Measurements from ENCODE around the gene TBXAS1.

Gene TBXAS1

DNA sequence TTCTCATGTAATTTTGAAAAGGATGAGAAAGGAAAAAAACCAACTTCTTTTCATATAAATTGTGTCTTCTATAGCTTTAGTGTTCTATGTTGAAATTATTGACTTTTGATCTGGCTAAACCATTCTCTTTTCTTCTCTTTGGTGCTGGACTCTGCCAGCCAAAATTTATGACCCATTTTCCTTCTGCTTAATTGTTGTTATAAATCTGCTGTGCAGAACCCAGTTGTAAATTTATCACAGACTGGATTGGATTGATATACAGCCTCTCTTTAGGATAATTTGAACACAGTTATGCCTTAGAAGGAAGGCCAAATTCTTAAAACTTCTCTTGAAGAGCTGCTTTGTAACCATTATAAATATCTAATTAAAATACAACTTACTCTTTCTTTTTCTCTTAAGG, 139.9 kb downstream of the TBXAS1 start:
- TF ChIP-seq, protein P1, sequence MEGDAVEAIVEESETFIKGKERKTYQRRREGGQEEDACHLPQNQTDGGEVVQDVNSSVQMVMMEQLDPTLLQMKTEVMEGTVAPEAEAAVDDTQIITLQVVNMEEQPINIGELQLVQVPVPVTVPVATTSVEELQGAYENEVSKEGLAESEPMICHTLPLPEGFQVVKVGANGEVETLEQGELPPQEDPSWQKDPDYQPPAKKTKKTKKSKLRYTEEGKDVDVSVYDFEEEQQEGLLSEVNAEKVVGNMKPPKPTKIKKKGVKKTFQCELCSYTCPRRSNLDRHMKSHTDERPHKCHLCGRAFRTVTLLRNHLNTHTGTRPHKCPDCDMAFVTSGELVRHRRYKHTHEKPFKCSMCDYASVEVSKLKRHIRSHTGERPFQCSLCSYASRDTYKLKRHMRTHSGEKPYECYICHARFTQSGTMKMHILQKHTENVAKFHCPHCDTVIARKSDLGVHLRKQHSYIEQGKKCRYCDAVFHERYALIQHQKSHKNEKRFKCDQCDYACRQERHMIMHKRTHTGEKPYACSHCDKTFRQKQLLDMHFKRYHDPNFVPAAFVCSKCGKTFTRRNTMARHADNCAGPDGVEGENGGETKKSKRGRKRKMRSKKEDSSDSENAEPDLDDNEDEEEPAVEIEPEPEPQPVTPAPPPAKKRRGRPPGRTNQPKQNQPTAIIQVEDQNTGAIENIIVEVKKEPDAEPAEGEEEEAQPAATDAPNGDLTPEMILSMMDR (IDR thresholded peaks at IDR 0.05; ENCODE audit: low read depth, low read length) = no peak
- DNase-seq (ENCODE audit: extremely low read depth, low read depth) = no peak

DNA sequence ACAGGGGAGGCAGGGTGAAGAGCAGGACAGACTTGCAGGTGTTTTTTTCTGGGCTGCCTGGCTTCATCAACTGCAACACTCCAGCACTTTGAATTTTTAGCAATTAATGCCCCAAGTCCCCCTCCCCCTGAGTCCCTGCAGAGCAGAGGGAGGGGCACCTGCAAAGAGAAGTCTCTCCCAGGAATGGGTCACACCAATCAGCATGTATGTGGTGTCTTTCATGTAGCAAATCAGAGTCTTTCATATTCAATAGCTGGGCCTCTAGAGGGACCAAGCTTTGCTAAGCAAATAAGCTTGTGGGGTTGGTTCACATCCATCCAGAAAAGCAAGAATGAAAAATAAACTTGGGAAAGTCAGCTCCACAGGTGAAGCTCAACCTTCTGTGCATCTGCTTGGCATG, 143.0 kb downstream of the TBXAS1 start:
- TF ChIP-seq, protein P1 (IDR thresholded peaks at IDR 0.05; ENCODE audit: low read depth, low read length) = no peak
- DNase-seq (ENCODE audit: extremely low read depth, low read depth) = no peak

DNA sequence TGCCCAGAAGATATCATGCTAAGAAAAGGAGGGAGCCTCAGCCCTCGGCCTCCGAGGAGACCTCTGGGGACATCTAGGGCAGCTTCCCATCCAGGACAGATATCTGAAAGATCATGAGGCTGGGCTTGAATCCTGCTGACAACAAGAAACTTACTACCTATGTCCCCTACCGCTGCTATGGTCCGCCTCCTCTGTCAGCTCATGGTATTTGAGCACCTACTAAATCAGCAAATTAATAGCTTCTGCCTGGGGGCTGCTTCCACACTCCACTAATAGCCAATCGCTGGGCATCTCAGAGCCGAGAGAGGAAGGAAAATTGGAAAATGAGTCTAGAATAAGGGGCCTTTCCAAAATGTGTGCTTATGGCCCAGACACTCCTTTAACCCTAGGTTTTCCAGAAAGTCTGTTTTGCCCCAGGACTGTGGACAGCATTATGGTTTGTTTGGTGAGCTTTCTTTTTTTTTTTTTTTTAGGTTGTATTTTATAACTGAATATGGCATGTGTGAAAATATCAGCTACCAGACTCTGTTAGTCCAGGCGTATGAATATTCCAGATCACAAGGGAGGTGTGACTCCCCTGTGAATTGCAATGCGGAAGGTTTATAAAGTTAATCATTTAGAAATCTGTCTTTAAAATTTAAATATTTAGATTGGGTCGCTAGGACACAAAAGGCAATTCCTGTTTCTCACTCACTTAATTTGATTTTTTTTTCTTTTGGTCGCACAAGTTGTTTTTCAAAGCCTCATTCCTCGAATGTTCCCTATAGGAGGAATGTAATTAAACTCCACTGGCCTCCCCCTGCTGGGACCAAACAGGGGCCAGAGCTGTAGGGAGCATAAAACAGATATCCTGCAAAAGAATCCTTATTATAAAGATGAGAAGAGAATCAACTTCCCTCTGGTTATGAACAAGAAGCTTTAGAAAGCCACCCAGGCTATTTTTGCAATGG, 144.3 kb downstream of the TBXAS1 start:
- TF ChIP-seq, protein P1 (IDR thresholded peaks at IDR 0.05; ENCODE audit: low read depth, low read length) = no peak
- DNase-seq (ENCODE audit: extremely low read depth, low read depth) = no peak

DNA sequence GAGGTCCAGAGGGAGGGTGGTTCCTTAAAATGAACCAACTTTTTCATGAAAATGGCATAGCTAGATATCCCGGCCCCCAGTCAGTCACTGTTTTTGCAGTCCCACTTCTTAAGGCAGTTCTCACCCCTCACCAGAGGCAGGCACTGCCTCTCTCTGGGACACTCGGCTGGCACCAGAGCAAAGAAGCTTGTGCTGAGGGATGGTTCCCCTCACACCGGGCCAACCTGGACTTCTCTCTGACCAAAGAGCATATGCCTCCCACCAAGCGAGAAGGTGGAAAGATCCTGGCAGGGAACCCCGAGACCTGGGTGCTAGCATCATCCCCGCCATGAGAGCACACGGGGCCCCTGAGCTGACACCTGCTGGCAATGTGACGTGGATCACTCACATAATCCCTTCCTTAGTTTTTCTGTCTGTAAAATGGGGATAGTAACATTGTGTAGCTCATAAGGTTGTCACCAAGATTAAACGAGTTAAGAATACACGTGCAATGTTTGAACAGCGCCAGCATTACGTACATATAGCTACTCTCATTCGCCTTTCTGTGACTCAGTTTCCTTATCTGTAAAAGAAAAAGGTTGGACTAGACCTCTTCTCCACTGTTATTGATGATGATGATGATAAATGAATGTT, 145.2 kb downstream of the TBXAS1 start:
- no peak for DNase-seq (ENCODE audit: extremely low read depth, low read depth)
- TF ChIP-seq, protein P1 (IDR thresholded peaks at IDR 0.05; ENCODE audit: low read depth, low read length) = no peak

DNA sequence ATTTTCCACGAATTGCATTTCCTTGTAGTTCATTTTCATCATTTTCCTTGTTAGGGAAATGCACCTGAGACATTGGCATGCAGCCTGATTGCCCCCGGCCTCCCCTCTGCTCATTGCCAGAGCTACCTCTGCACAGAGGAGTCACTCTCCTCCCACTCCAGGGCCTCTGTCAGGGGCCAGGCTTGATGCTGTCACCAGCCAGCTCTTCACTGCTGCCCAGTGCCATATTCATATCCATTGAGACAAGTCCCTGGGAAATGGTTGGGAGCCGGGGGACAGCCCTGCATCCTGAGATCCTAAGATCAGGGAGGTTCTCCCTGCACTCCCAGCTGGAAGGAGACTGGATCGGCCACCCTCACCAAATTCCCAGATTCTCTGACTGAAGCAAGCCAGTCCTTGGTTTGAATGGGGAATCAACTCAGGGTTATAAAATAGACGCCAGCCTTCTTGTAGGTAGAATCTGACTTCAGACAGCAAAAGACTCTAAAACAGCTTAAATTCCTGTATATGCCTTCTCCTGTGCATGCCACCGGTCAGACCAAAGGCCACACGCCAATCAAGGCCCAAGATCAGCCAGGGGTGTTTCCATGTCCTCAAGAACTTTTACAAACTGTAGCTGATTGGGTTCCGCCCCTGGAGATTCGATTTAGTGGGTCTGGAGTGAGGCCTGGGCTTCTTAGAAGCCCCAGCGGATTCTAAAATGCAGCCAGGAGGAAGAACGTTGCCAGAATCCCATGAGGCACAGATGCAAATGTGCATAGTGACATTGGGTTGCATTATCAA, 147.2 kb downstream of the TBXAS1 start:
- TF ChIP-seq, protein P1 (IDR thresholded peaks at IDR 0.05; ENCODE audit: low read depth, low read length) = no peak
- no peak for DNase-seq (ENCODE audit: extremely low read depth, low read depth)

DNA sequence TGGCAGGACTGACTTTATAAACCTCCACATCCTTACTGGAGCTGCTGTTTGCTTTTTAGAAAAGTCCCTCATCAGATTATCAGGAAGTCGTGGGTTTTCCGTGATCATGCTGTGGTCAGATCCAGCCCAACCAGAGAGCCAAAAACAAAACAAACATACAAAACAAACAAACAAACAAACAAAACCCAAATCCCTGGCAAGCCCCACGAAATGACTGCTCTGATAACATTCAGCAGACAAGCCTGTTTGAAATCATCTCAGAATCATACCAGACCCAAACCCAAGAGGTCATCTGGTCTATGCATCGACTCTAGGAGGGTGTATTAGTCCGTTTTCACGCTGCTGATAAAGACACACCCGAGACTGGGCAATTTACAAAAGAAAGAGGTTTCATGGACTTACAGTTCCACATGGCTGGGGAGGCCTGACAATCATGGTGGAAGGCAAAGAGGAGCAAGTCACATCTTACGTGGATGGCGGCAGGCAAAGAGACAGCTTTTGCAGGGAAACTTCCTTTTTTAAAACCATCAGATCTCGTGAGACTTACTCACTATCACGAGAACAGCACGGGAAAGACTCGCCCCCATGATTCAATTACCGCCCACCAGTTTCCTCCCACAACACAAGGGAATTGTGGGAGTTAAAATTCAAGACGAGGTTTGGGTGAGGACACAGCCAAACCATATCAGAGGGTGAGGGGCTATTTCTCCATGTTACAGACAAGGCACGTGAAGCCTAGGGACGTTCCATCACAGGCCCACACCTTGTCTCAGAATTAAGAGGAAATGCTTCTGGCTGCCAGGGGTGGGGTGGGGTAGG, 148.0 kb downstream of the TBXAS1 start:
- DNase-seq (ENCODE audit: extremely low read depth, low read depth) = no peak
- TF ChIP-seq, protein P1 (IDR thresholded peaks at IDR 0.05; ENCODE audit: low read depth, low read length) = no peak
